GM23338 (cell line): ENCODE results near the gene FRMD1. TPM values are rescaled to one million over a fixed set of nuclear protein-coding genes. Genes with fewer than 3 reads are reported as not detected.

Source experiments
- ATAC-seq: fragments of 200-7000 bp; cut with Tn5 transposase; 3 replicates; pipeline ENCODE4 v1.9.1; 2020
- DNase-seq: peaks from one replicate; pipeline ENCODE4 v3.0.0-alpha.2; 2015; ENCODE audit warnings: low spot score
- H2AFZ ChIP-seq: fragments of 200-600 bp; sonication (generic); 2 replicates; pipeline ENCODE4 v1.8.0; 2016; ENCODE audit warnings: antibody characterized with exemption, mild to moderate bottlenecking, moderate library complexity
- H3F3A ChIP-seq: fragments of 200-600 bp; sonication (generic); replicated peaks from 2 replicates; pipeline ENCODE4 v1.8.0; 2017; ENCODE audit warnings: antibody characterized with exemption, mixed run types, low read depth
- H3K27ac ChIP-seq: fragments of 200-600 bp; sonication (generic); 2 replicates; pipeline ENCODE4 v1.6.1; 2016; ENCODE audit warnings: low read depth
- H3K27me3 ChIP-seq: fragments of 200-600 bp; sonication (generic); 2 replicates; pipeline ENCODE4 v1.8.0; 2016; ENCODE audit warnings: mild to moderate bottlenecking, mixed run types, moderate library complexity; ENCODE audit not compliant: insufficient read depth
- H3K36me3 ChIP-seq: fragments of 200-600 bp; sonication (generic); 2 replicates; pipeline ENCODE4 v1.8.0; 2016; ENCODE audit warnings: mild to moderate bottlenecking; ENCODE audit not compliant: insufficient read depth
- H3K4me1 ChIP-seq: fragments of 200-600 bp; sonication (generic); 2 replicates; pipeline ENCODE4 v1.8.0; 2016; ENCODE audit warnings: mild to moderate bottlenecking, moderate library complexity; ENCODE audit not compliant: insufficient read depth
- H3K4me2 ChIP-seq: fragments of 200-600 bp; sonication (generic); 2 replicates; pipeline ENCODE4 v1.7.1; 2017; ENCODE audit warnings: mixed run types
- H3K4me3 ChIP-seq: fragments of 200-600 bp; sonication (generic); 2 replicates; pipeline ENCODE4 v1.6.1; 2016; ENCODE audit warnings: mixed run types
- H3K79me2 ChIP-seq: fragments of 200-600 bp; sonication (generic); replicated peaks from 2 replicates; pipeline ENCODE4 v1.8.0; 2017; ENCODE audit warnings: mild to moderate bottlenecking; ENCODE audit not compliant: insufficient read depth
- H3K9me2 ChIP-seq: fragments of 200-600 bp; sonication (generic); 2 replicates; pipeline ENCODE4 v1.8.0; 2017; ENCODE audit not compliant: insufficient read depth
- H4K20me1 ChIP-seq: fragments of 200-600 bp; sonication (generic); replicated peaks from 2 replicates; pipeline ENCODE4 v1.8.0; 2017; ENCODE audit warnings: mild to moderate bottlenecking; ENCODE audit not compliant: insufficient read depth
- H3K27ac Mint-ChIP-seq: 2 replicates; pipeline ENCODE4 v1.8.0; 2020; ENCODE audit warnings: inconsistent platforms, mild to moderate bottlenecking, moderate library complexity, mixed read lengths
- H3K27me3 Mint-ChIP-seq: 3 replicates; pipeline ENCODE4 v1.8.0; 2022; ENCODE audit warnings: low read depth, mild to moderate bottlenecking, moderate library complexity, mixed read lengths, inconsistent platforms; ENCODE audit not compliant: insufficient read depth, poor library complexity
- H3K36me3 Mint-ChIP-seq: 3 replicates; pipeline ENCODE4 v1.8.0; 2021; ENCODE audit warnings: low read depth, mild to moderate bottlenecking, inconsistent platforms, moderate library complexity, mixed read lengths
- H3K4me1 Mint-ChIP-seq: 3 replicates; pipeline ENCODE4 v1.8.0; 2020; ENCODE audit warnings: mild to moderate bottlenecking, inconsistent platforms, mixed read lengths
- H3K4me3 Mint-ChIP-seq: 3 replicates; pipeline ENCODE4 v1.8.0; 2021; ENCODE audit warnings: moderate library complexity, mild to moderate bottlenecking, inconsistent platforms, mixed read lengths
- H3K9me3 Mint-ChIP-seq: 3 replicates; pipeline ENCODE4 v1.8.0; 2020; ENCODE audit warnings: moderate library complexity, mild to moderate bottlenecking, inconsistent platforms, mixed read lengths
- CREB1 ChIP-seq: fragments of 250-450 bp; sonication (Bioruptor Pico); IDR thresholded peaks from 2 replicates; pipeline ENCODE4 v1.5.0; 2020; ENCODE audit warnings: low read depth, mild to moderate bottlenecking, moderate library complexity
- ETS1 ChIP-seq: IDR thresholded peaks from 2 replicates; pipeline ENCODE4 v1.6.1; 2016; ENCODE audit warnings: antibody characterized with exemption
- EZH2 ChIP-seq: fragments of 200-600 bp; sonication (generic); IDR thresholded peaks from one replicate; pipeline ENCODE4 v1.8.0; 2017; ENCODE audit warnings: antibody characterized with exemption, mild to moderate bottlenecking, low read depth; ENCODE audit not compliant: unreplicated experiment
- EZH2phosphoT487 ChIP-seq: fragments of 200-600 bp; sonication (generic); IDR thresholded peaks from one replicate; pipeline ENCODE4 v1.8.1; 2018; ENCODE audit warnings: antibody characterized with exemption; ENCODE audit not compliant: unreplicated experiment
- JUNB ChIP-seq: IDR thresholded peaks from one replicate; pipeline ENCODE4 v1.6.1; 2016; ENCODE audit warnings: antibody characterized with exemption; ENCODE audit not compliant: unreplicated experiment
- NANOG ChIP-seq: IDR thresholded peaks from 2 replicates; pipeline ENCODE4 v1.6.1; 2016; ENCODE audit warnings: antibody characterized with exemption, borderline replicate concordance
- STAT1 ChIP-seq: IDR thresholded peaks from one replicate; pipeline ENCODE4 v1.6.1; 2016; ENCODE audit warnings: antibody characterized with exemption; ENCODE audit not compliant: unreplicated experiment
- ZNF114 ChIP-seq: fragments of 250-450 bp; sonication (Bioruptor Pico); IDR thresholded peaks from 2 replicates; pipeline ENCODE4 v1.5.0; 2020; ENCODE audit warnings: mild to moderate bottlenecking, moderate library complexity
- ZNF462 ChIP-seq: fragments of 250-450 bp; sonication (Bioruptor Pico); IDR thresholded peaks from 2 replicates; pipeline ENCODE4 v1.5.0; 2020; ENCODE audit warnings: mild to moderate bottlenecking, moderate library complexity
- polyA plus RNA-seq: library from polyadenylated mRNA; unstranded; fragments of >200 nt; fragmentation: Nextera tagmentation; extraction: Ambion mirVana; gene quantifications from 2 replicates; pipeline ENCODE4 v1.2.1, GENCODE V29; 2016
- total RNA-seq: library from RNA; depleted of rRNA; stranded (reverse); fragments of >200 nt; shearing (Covaris generic); gene quantifications from 2 replicates; pipeline ENCODE4 v1.2.3, GENCODE V29; 2014
- TF ChIP-seq, protein P1 (sequence below), 2 experiments: fragments of 200-600 bp in 1 of 2; sonication (generic) in 1 of 2; conservative IDR thresholded peaks; 2 replicates each; pipeline versions ENCODE4 v1.5.1 to v1.6.1; 2016 to 2017; ENCODE audit warnings: antibody characterized with exemption in 2 of 2, low read depth in 2 of 2, mild to moderate bottlenecking in 2 of 2, moderate library complexity in 1 of 2

The FRMD1 gene
- total and polyA plus RNA-seq, 2 experiments from 2014 or later = 1.0 to 2.0 TPM

DNA sequence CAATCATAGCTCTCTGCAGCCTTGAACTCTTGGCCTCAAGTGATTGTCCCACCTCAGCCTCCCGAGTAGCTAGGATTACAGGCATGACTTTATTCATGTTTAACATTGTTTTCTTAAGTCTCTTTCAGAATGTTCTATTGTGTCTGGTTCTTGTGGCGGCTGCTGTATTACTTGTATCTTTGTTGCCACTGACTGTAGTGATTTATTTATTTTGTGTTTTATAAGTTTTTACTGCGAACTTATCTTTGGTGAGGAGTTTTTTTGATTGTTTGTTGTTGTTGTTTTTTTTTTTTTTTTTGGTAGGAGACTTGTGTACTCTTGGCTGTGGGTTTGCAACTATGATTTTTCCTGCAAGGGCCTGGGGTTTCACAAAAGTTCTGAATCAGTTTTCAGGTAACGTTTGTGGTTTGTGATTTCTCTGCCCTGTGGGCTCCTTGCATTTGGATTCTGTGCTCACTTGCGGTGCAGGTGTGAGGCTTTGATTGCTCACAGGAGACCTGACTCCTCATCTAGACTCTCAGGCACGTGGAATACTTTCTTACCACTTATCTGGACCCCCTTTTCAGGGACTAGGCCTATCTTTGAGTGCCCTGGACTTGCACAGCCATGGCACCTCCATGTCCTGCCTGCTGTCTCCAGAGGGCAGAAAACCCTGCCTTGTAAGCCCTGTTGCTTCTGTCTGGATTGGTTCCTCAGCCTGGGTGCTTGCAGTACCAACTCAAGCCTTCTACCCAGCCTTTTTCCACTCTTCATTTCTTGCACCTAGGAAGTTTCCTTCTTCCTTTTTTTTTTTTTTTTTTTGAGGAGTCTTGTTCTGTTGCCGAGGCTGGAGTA lies 56.3 kb downstream of the FRMD1 start (continued):
- TF ChIP-seq JUNB (no peak), EZH2phosphoT487 (no peak), ZNF462 (CRISPR knock-in tag) (no peak)

DNA sequence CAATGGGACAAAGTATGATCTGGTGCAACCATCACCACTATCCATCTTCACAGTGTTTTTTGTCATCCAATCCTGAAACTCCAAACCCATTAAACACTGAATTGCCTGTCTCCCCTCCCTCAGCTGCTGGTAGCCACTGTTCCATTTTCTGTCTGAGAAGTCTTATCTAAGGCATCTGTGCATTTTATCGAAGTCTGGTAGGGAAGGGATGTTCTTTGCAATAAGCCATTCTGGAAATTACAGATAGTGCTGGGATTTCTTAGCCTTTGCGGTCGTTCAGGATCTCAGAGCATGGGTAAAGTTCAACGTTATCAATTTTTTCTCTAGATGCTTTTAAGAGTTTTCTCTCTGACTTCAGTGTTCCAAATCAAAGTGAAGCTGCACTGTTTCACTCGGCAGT lies 57.4 kb downstream of the FRMD1 start:
- no peaks in the 10 kb centered on the region for H4K20me1 ChIP-seq
- Mint-ChIP-seq H3K36me3 (no peaks in the 10 kb centered on the region), H3K9me3 (no peaks in the 10 kb centered on the region; the same call in 2 of the 3 replicates), H3K27me3 (peaks cover 3% of the 10 kb centered on the region), H3K4me3 (no peak overlapping the region), H3K27ac (no peak overlapping the region), H3K4me1 (peaks cover 7% of the 10 kb centered on the region)
- DNase-seq (no peak), ATAC-seq (no peak)
- H2AFZ ChIP-seq = no peak overlapping the region
- no peak overlapping the region for H3K4me2 ChIP-seq
- H3K36me3 ChIP-seq = no peaks in the 10 kb centered on the region
- H3K9me2 ChIP-seq = no peaks in the 10 kb centered on the region
- no peaks in the 10 kb centered on the region for H3F3A ChIP-seq
- no peaks in the 10 kb centered on the region for H3K27me3 ChIP-seq
- H3K79me2 ChIP-seq = no peaks in the 10 kb centered on the region
- no peak overlapping the region for H3K4me3 ChIP-seq
- no peaks in the 10 kb centered on the region for H3K4me1 ChIP-seq
- H3K27ac ChIP-seq = no peak overlapping the region
- TF ChIP-seq EZH2 (no peak), ETS1 (no peak), NANOG (no peak), CREB1 (CRISPR knock-in tag) (no peak), STAT1 (no peak), JUNB (no peak), ZNF114 (CRISPR knock-in tag) (no peak)
- TF ChIP-seq, protein P1, sequence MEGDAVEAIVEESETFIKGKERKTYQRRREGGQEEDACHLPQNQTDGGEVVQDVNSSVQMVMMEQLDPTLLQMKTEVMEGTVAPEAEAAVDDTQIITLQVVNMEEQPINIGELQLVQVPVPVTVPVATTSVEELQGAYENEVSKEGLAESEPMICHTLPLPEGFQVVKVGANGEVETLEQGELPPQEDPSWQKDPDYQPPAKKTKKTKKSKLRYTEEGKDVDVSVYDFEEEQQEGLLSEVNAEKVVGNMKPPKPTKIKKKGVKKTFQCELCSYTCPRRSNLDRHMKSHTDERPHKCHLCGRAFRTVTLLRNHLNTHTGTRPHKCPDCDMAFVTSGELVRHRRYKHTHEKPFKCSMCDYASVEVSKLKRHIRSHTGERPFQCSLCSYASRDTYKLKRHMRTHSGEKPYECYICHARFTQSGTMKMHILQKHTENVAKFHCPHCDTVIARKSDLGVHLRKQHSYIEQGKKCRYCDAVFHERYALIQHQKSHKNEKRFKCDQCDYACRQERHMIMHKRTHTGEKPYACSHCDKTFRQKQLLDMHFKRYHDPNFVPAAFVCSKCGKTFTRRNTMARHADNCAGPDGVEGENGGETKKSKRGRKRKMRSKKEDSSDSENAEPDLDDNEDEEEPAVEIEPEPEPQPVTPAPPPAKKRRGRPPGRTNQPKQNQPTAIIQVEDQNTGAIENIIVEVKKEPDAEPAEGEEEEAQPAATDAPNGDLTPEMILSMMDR (conservative IDR thresholded peaks at IDR 0.05; ENCODE audit: low read depth in 2 of 2) = no peak
